GM12892 (cell line): ENCODE measurements around the gene P2RY6.

Source experiments
- DNase-seq: peaks from one replicate; pipeline ENCODE4 v3.0.0; 2011; ENCODE audit not compliant: insufficient read length
- FAIRE-seq: peaks from 2 replicates; lab custom pipeline; 2011; peaks lifted over from hg19 to GRCh38; lab: Jason Lieb, UNC
- POLR2A ChIP-seq: IDR thresholded peaks from 2 replicates; pipeline ENCODE4 v1.6.1; 2011; ENCODE audit warnings: low read depth, low read length, control low read depth
- POLR2AphosphoS5 ChIP-seq: IDR thresholded peaks from 2 replicates; pipeline ENCODE4 v1.6.1; 2011; ENCODE audit warnings: low read depth, low read length, control low read depth
- TAF1 ChIP-seq: IDR thresholded peaks from 2 replicates; pipeline ENCODE4 v1.6.1; 2011; ENCODE audit warnings: low read depth, mild to moderate bottlenecking, control low read depth, low read length, borderline replicate concordance

Gene P2RY6

GRCh38 chr11:73342633-73343032, 70.5 kb downstream of the P2RY6 start:
- FAIRE-seq (no peak), DNase-seq (no peak)
- TF ChIP-seq POLR2AphosphoS5 = no peak

GRCh38 chr11:73343076-73343873, 71.1 kb downstream of the P2RY6 start:
- FAIRE-seq (no peak), DNase-seq (no peak)
- no peak for TF ChIP-seq TAF1
- TF ChIP-seq POLR2A = no peak
- no peak for TF ChIP-seq POLR2AphosphoS5

GRCh38 chr11:73344191-73344607, 72.1 kb downstream of the P2RY6 start:
- DNase-seq (no peak), FAIRE-seq (no peak)
- TF ChIP-seq POLR2AphosphoS5 (no peak), TAF1 (no peak), POLR2A (no peak)

GRCh38 chr11:73345481-73346160, 73.5 kb downstream of the P2RY6 start:
- FAIRE-seq = no peak
- no peak for DNase-seq
- TF ChIP-seq TAF1 = no peak
- no peak for TF ChIP-seq POLR2A

- DNase-seq (no peak), FAIRE-seq (no peak)
- TF ChIP-seq POLR2AphosphoS5 (no peak), TAF1 (no peak), POLR2A (no peak)
Observed at GRCh38 chr11:73346186-73346935, 74.2 kb downstream of the P2RY6 start.

GRCh38 chr11:73347067-73347466, 74.9 kb downstream of the P2RY6 start:
- no peak for FAIRE-seq
- no peak for DNase-seq
- TF ChIP-seq POLR2A = no peak
